AG04449 (cell line): ENCODE data around the gene ASB4.

ENCODE experiments used
- CTCF ChIA-PET: fragments of 350-600 bp; formaldehyde crosslinking; extraction: SDS; loops from one replicate; lab custom pipeline; 2021; ENCODE audit warnings: antibody characterized with exemption; lab: Yijun Ruan, JAX
- POLR2A ChIA-PET: fragments of 400-600, 350-600 bp; formaldehyde crosslinking; extraction: SDS; loops from one replicate; lab custom pipeline; 2020; ENCODE audit warnings: antibody characterized with exemption, inconsistent platforms; lab: Yijun Ruan, JAX
- DNase-seq: peaks from one replicate; pipeline ENCODE4 v3.0.0-alpha.2; 2010; ENCODE audit warnings: low read depth, low spot score
- H3K4me3 ChIP-seq: 2 replicates; pipeline ENCODE4 v1.5.1; 2011; ENCODE audit warnings: low read depth, mild to moderate bottlenecking, control low read depth, low read length
- TF ChIP-seq, protein P1 (sequence below): IDR thresholded peaks from one replicate; pipeline ENCODE4 v1.5.1; 2011; ENCODE audit warnings: mild to moderate bottlenecking, moderate library complexity, low read length, control low read depth, inconsistent platforms; ENCODE audit not compliant: insufficient read depth; ENCODE audit errors: missing control alignments

ASB4 gene

DNA sequence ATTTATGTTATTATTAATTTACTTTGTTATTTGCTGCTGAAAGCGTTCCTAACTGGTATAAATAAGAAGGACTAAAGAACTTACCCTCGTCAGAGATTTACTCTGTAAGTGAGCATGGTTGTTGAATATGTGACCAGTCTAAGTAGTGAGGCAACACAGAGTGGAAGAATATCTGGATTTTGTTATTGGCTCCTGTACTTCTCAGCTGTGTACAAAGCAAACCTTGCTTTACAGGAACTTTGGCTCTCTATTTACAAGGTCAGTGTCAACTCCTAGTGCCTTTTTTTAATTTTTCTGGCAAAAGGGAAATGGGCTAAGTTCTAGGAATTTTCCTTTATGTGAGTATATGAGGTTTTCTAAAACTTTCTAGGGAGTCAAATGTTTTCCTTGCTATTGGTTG, 74.9 kb downstream of the ASB4 start:
- CTCF ChIA-PET: no interaction called here
- POLR2A ChIA-PET: no interaction called here
- DNase-seq: no peak
- H3K4me3 ChIP-seq: no peak overlapping the region
- TF ChIP-seq, protein P1, sequence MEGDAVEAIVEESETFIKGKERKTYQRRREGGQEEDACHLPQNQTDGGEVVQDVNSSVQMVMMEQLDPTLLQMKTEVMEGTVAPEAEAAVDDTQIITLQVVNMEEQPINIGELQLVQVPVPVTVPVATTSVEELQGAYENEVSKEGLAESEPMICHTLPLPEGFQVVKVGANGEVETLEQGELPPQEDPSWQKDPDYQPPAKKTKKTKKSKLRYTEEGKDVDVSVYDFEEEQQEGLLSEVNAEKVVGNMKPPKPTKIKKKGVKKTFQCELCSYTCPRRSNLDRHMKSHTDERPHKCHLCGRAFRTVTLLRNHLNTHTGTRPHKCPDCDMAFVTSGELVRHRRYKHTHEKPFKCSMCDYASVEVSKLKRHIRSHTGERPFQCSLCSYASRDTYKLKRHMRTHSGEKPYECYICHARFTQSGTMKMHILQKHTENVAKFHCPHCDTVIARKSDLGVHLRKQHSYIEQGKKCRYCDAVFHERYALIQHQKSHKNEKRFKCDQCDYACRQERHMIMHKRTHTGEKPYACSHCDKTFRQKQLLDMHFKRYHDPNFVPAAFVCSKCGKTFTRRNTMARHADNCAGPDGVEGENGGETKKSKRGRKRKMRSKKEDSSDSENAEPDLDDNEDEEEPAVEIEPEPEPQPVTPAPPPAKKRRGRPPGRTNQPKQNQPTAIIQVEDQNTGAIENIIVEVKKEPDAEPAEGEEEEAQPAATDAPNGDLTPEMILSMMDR: no peak

DNA sequence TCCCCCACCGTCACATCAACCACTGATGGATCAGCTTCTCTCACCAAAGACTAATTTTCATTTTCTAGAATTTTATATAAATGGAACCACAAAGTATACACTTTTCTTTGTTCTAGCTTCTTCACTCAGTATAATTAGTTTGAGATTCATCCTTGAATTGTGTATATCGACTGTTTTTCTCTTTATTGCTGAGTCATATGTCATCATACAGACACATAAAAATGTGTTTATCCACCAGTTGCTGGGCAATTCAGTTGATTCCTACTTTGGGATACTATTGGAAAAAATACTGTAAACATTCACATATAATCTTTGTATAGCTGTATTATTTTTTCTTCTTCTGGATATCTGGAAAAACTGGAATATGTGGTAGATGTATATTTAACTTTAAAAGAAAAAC, 84.0 kb downstream of the ASB4 start:
- H3K4me3 ChIP-seq: no peak overlapping the region
- DNase-seq: no peak
- TF ChIP-seq, protein P1: no peak
- POLR2A ChIA-PET: no interaction called here
- CTCF ChIA-PET: no interaction called here

DNA sequence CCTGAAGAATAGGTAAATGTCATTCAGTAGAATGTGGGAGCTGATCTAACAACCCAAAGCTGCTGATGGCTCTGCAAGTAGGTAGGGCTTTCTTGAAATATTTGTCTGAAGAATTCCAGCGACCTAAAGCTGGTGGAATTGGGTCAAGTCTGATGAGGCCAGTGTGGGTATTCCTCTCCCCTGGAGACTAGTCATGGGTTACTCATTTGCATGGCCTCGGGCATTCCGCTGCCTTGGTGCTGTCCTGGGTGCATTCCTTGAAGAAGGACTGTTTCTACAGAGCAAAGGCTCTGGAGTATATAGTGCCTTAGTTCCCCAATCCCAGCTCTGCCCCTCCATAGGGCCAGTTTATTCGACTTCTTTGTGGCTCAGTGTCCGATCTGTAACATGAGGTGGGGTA, 91.4 kb downstream of the ASB4 start:
- no peak overlapping the region for H3K4me3 ChIP-seq
- ChIA-PET CTCF (no interaction called here), POLR2A (no interaction called here)
- TF ChIP-seq, protein P1: no peak
- DNase-seq: no peak

DNA sequence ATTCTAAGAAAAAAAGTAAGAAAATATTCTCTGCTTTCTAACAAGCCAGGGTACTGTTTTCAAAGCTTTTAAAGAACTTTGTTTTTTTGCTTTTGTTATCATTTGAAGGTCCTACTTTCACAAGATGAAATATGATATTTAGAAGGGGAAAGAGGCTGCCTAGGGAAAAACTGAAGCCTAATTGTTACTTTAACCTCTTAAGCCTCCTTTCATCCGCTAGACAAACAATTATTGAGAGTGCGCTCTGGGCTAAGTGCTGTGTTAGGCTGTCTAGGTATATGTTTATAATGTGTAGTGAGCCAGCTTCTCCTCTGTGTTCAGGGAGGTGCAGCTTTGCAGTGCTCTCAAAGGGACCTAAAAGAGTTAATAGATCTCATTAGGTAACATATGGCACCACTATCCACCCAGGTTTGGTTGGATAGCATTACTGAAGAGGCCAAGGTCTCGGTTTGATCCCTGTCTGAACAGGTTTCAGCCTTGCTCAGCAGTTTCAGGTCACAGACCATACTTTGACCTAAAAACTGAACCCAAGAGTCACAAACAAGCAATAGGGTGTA, 92.6 kb downstream of the ASB4 start:
- ChIA-PET POLR2A (no interaction called here), CTCF (no interaction called here)
- TF ChIP-seq, protein P1: no peak
- H3K4me3 ChIP-seq: no peak overlapping the region
- DNase-seq: no peak

DNA sequence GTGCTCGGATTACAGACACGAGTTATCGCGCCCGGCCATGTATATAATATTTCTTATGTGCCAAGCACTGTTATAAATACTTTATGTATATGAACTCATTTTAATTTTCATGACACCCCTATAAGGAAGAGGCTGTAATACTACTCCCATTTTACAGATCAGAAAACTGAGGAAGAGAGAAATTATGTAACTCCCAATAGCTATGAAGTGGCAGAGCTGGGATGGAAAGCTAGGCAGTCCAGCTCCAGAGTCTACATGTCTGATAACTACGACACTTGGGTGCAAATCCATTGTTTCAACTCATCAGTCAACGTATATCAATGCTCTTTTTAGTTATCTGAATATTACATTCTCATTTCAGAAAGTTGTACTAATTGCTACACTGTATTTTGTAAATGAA, 93.6 kb downstream of the ASB4 start:
- DNase-seq: no peak
- H3K4me3 ChIP-seq: no peak overlapping the region
- ChIA-PET CTCF (no interaction called here), POLR2A (no interaction called here)
- TF ChIP-seq, protein P1: no peak

DNA sequence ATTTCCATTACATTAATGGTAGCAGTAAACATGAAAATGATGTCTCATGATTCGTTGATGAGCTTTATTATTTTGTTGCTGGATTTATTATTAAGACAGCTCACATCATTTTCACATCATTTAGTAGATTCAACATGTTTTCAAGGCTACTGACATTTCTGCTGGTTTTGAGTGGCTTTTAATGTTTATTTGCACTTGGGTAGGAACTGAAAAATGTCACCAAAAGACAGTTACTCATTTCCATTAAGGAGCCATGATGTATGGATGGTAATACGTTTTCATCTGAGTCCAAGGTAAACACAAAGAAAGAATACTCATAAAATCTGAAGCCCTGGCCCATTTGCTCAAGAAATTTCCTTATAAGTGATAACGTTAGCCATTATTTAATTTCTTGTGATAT, 95.7 kb downstream of the ASB4 start:
- POLR2A ChIA-PET: no interaction called here
- TF ChIP-seq, protein P1: no peak
- DNase-seq: no peak
- H3K4me3 ChIP-seq: no peak overlapping the region
- CTCF ChIA-PET: no interaction called here
